ENCODE data around the gene CACNA1B. TPM values are rescaled to one million over a fixed set of nuclear protein-coding genes. Genes with fewer than 3 reads are reported as not detected.

Gene CACNA1B
- total RNA-seq, 1 experiment from 2014 or later: 1.7 TPM

GRCh38 chr9:137943655-137944054 is 66.1 kb downstream of the CACNA1B start:
- Histone ChIP-seq H3K79me2 (ENCODE audit: insufficient read depth, low read length) (no peaks in the 10 kb centered on the region), H3K36me3 (ENCODE audit: control insufficient read depth in 1 of 2, insufficient read depth in 2 of 2, low read length in 2 of 2) (no peaks in the 10 kb centered on the region), H3K9me3 (ENCODE audit: control insufficient read depth in 1 of 2, insufficient read depth in 1 of 2, low read depth in 1 of 2, low read length in 2 of 2) (peaks cover 25 to 29% of the 10 kb centered on the region in 2 experiments; a peak in 2 of 4 replicates), H4K20me1 (ENCODE audit: insufficient read depth) (no peaks in the 10 kb centered on the region), H3K4me2 (ENCODE audit: low read length) (no peak overlapping the region), H2AFZ (ENCODE audit: low read depth, low read length, poor library complexity, severe bottlenecking) (no peak overlapping the region), H3K9me2 (ENCODE audit: insufficient read depth) (no peaks in the 10 kb centered on the region), H3K27ac (ENCODE audit: low read depth, low read length) (no peak overlapping the region), H3K27me3 (ENCODE audit: insufficient read depth, low read length) (no peaks in the 10 kb centered on the region), H3K4me1 (ENCODE audit: control insufficient read depth in 1 of 2, insufficient read depth in 2 of 2, low read length in 2 of 2) (no peaks in the 10 kb centered on the region), H3K9ac (ENCODE audit: low read length) (no peak overlapping the region), H3K4me3 (replicated peaks in 1 of 2; ENCODE audit: low read depth in 1 of 2, low read length in 2 of 2) (no peak overlapping the region)
- TF ChIP-seq, protein P1, sequence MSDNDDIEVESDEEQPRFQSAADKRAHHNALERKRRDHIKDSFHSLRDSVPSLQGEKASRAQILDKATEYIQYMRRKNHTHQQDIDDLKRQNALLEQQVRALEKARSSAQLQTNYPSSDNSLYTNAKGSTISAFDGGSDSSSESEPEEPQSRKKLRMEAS (IDR thresholded peaks at IDR 0.05): no peak
- TF ChIP-seq SIN3A (IDR thresholded peaks at IDR 0.05; ENCODE audit: low read depth) (no peak), YY1 (IDR thresholded peaks at IDR 0.05; ENCODE audit: extremely low read depth, insufficient replicate concordance, low read depth, low read length) (no peak), POLR2AphosphoS5 (IDR thresholded peaks at IDR 0.05; ENCODE audit: low read depth, low read length) (no peak), SP1 (IDR thresholded peaks at IDR 0.05; ENCODE audit: low read depth) (no peak), POLR2A (IDR thresholded peaks at IDR 0.05; ENCODE audit: borderline replicate concordance, extremely low read depth, insufficient read depth, insufficient read length) (no peak), ZFX (IDR thresholded peaks at IDR 0.05) (no peak), JUND (IDR thresholded peaks at IDR 0.05) (no peak), ATF3 (IDR thresholded peaks at IDR 0.05) (no peak)
- TF ChIP-seq, protein P2, sequence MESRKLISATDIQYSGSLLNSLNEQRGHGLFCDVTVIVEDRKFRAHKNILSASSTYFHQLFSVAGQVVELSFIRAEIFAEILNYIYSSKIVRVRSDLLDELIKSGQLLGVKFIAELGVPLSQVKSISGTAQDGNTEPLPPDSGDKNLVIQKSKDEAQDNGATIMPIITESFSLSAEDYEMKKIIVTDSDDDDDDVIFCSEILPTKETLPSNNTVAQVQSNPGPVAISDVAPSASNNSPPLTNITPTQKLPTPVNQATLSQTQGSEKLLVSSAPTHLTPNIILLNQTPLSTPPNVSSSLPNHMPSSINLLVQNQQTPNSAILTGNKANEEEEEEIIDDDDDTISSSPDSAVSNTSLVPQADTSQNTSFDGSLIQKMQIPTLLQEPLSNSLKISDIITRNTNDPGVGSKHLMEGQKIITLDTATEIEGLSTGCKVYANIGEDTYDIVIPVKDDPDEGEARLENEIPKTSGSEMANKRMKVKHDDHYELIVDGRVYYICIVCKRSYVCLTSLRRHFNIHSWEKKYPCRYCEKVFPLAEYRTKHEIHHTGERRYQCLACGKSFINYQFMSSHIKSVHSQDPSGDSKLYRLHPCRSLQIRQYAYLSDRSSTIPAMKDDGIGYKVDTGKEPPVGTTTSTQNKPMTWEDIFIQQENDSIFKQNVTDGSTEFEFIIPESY (IDR thresholded peaks at IDR 0.05; ENCODE audit: extremely low read depth, insufficient replicate concordance, low read length): no peak
- no peak for DNase-seq (ENCODE audit: low read depth, low spot score)
- BruUV-seq (replicated peaks): no TSS peak
- ChIA-PET RAD21 (ENCODE audit: low non-redundant PET in 1 of 2, low total read pairs in 2 of 2, uncharacterized antibody in 2 of 2, unreplicated experiment in 2 of 2) (no interaction called here), POLR2A (no interaction called here), CTCF (no interaction called here)
- intact Hi-C loops (cut with micrococcal nuclease): no loop called here
- ATAC-seq: no peak
